HepG2 (cell line): ENCODE results near the gene MED22. TPM values are rescaled to one million over a fixed set of nuclear protein-coding genes. Genes with fewer than 3 reads are reported as not detected.

ENCODE experiments used
- ATF2 ChIP-seq: sonication (generic); formaldehyde crosslinking; IDR thresholded peaks from 2 replicates; pipeline ENCODE4 v1.4.0; 2020; ENCODE audit warnings: missing genetic modification reagents
- E2F2 ChIP-seq: sonication (generic); formaldehyde crosslinking; IDR thresholded peaks from 2 replicates; pipeline ENCODE4 v1.4.0; 2020; ENCODE audit warnings: missing genetic modification reagents, borderline replicate concordance
- ELF1 ChIP-seq: sonication (generic); formaldehyde crosslinking; IDR thresholded peaks from 2 replicates; pipeline ENCODE4 v1.4.0; 2020; ENCODE audit warnings: missing genetic modification reagents
- GLMP ChIP-seq: sonication (generic); formaldehyde crosslinking; IDR thresholded peaks from 2 replicates; pipeline ENCODE4 v1.9.0; 2021; ENCODE audit warnings: missing genetic modification reagents, mild to moderate bottlenecking, borderline replicate concordance
- HMGXB4 ChIP-seq, 2 experiments: sonication (generic) in 1 of 2; formaldehyde crosslinking in 1 of 2; IDR thresholded peaks; 2 replicates each; pipeline versions ENCODE4 v1.4.0 to v1.6.1; 2018 to 2020; ENCODE audit warnings: missing genetic modification reagents in 2 of 2, borderline replicate concordance in 1 of 2, low read depth in 1 of 2, mild to moderate bottlenecking in 1 of 2, missing biosample characterization in 1 of 2
- LBX2 ChIP-seq: sonication (generic); formaldehyde crosslinking; IDR thresholded peaks from 2 replicates; pipeline ENCODE4 v1.5.0; 2020; ENCODE audit warnings: missing genetic modification reagents, mild to moderate bottlenecking, borderline replicate concordance
- MTA3 ChIP-seq: sonication (generic); formaldehyde crosslinking; IDR thresholded peaks from 2 replicates; pipeline ENCODE4 v1.4.0; 2020; ENCODE audit warnings: missing genetic modification reagents
- MXI1 ChIP-seq: IDR thresholded peaks from 3 replicates; pipeline ENCODE4 v1.6.1; 2012; ENCODE audit warnings: low read depth, low read length, inconsistent platforms, borderline replicate concordance
- MZF1 ChIP-seq: sonication (generic); formaldehyde crosslinking; IDR thresholded peaks from 2 replicates; pipeline ENCODE4 v1.8.1; 2023; ENCODE audit warnings: mild to moderate bottlenecking, missing genetic modification reagents, borderline replicate concordance
- NFKB2 ChIP-seq: sonication (generic); formaldehyde crosslinking; IDR thresholded peaks from 2 replicates; pipeline ENCODE4 v1.4.0; 2020; ENCODE audit warnings: missing genetic modification reagents, borderline replicate concordance
- PREB ChIP-seq: sonication (generic); formaldehyde crosslinking; IDR thresholded peaks from 2 replicates; pipeline ENCODE4 v1.4.0; 2020; ENCODE audit warnings: missing genetic modification reagents
- RBM22 ChIP-seq: fragments of 200-400 bp; formaldehyde crosslinking; optimal IDR thresholded peaks from 2 replicates; pipeline ENCODE3; 2017; ENCODE audit warnings: mild to moderate bottlenecking, low read length, moderate library complexity
- SP5 ChIP-seq: IDR thresholded peaks from 2 replicates; pipeline ENCODE4 v1.6.1; 2016; ENCODE audit warnings: low read depth, borderline replicate concordance
- TCF7 ChIP-seq: sonication (generic); IDR thresholded peaks from 2 replicates; pipeline ENCODE4 v1.6.1; 2016; ENCODE audit warnings: antibody characterized with exemption, low read depth
- THAP11 ChIP-seq: IDR thresholded peaks from 2 replicates; pipeline ENCODE4 v1.6.1; 2016; ENCODE audit warnings: missing biosample characterization, missing genetic modification reagents
- ZNF431 ChIP-seq: sonication (generic); formaldehyde crosslinking; IDR thresholded peaks from 2 replicates; pipeline ENCODE4 v1.9.0; 2022; ENCODE audit warnings: missing genetic modification reagents, low read depth, mild to moderate bottlenecking, borderline replicate concordance
- ZNF737 ChIP-seq: sonication (generic); formaldehyde crosslinking; IDR thresholded peaks from 2 replicates; pipeline ENCODE4 v1.5.0; 2020; ENCODE audit warnings: missing genetic modification reagents, mild to moderate bottlenecking, borderline replicate concordance
- ZNF768 ChIP-seq: sonication (generic); formaldehyde crosslinking; IDR thresholded peaks from 2 replicates; pipeline ENCODE4 v1.4.0; 2020; ENCODE audit warnings: missing genetic modification reagents
- polyA plus RNA-seq, 8 experiments: library from polyadenylated mRNA; depleted of rRNA in 3 of 8; stranded (reverse) in 7 of 8; unstranded in 1 of 8; fragments of >200 nt; fragmentation: Illumina TruSeq in 4 of 8; extraction: Trizol in 4 of 8; gene quantifications; 2 replicates each; pipeline versions ENCODE4 v1.2.1 to v1.2.3, GENCODE V29; 2011 to 2016; ENCODE audit warnings: low read depth in 4 of 8, missing spikeins in 1 of 8, mixed read lengths in 1 of 8; ENCODE audit not compliant: insufficient read depth in 1 of 8
- total RNA-seq, 5 experiments: library from RNA; depleted of rRNA; stranded (reverse); fragments of >200 nt; fragmentation: Illumina TruSeq; extraction: Trizol; gene quantifications; 2 replicates each; pipeline ENCODE4 v1.2.3, GENCODE V29; 2016; ENCODE audit warnings: low read depth in 1 of 5
- TF ChIP-seq, protein P1 (sequence below): sonication (generic); formaldehyde crosslinking; conservative IDR thresholded peaks from 2 replicates; pipeline ENCODE4 v1.8.0; 2022; ENCODE audit warnings: low read depth, missing genetic modification reagents

MED22 gene
- total and polyA plus RNA-seq, 2 of the 13 experiments (the other 11 are each of a cell fraction or from before 2014, with no cell fraction given): 15.8 to 22.1 TPM

DNA sequence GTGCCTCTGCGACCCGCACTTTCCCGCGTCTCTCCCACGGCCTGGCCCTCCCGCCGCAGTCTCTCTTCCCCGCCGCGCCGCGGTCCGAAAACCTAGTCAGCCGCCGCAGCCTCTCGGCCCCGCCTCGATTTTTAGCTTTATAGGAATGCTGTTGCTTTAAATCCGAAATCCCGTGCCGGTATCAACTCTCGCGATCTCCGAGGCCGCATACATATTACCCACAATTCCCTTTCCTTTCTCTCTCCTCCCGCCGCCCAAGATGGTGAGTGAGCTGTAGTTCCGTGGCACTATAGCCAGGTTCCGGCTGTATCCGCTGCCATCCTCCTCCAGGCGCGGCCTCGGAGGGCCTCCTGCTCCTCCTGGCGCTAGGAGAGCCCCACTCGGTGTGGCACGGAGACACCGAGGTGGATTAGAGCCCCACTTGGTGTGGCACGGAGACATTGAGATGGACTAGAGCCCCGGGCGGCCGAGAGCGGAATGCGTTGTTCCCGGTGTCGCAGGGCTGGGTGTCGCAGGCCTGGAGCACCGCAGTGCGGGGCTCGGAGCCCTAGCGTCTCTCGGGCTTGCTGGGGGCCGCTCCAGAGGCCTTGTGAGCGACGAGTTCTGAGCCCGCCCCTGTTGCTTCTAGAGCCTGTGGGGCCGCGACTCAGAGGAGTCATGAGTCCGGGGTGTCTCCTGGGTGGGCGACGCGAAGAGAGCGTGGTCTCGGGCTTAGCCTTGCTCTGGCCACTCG is at the start of gene MED22, which contains the start of gene RPL7A (continued):
- TF ChIP-seq GLMP (CRISPR knock-in tag): no peak
- no peak for TF ChIP-seq E2F2 (CRISPR knock-in tag)
- no peak for TF ChIP-seq LBX2 (CRISPR knock-in tag)
- no peak for TF ChIP-seq TCF7
- TF ChIP-seq PREB (CRISPR knock-in tag): no peak
- TF ChIP-seq HMGXB4 (CRISPR knock-in tag; IDR thresholded peaks at IDR 0.05; ENCODE audit: borderline replicate concordance in 1 of 2, low read depth in 1 of 2): peak; percentile 82 to 87; a peak in 3 of 4 replicates
- no peak for TF ChIP-seq MZF1 (CRISPR knock-in tag)
- peak; percentile 59 for TF ChIP-seq ELF1 (CRISPR knock-in tag)
- no peak for TF ChIP-seq MTA3 (CRISPR knock-in tag)
- TF ChIP-seq, protein P1, sequence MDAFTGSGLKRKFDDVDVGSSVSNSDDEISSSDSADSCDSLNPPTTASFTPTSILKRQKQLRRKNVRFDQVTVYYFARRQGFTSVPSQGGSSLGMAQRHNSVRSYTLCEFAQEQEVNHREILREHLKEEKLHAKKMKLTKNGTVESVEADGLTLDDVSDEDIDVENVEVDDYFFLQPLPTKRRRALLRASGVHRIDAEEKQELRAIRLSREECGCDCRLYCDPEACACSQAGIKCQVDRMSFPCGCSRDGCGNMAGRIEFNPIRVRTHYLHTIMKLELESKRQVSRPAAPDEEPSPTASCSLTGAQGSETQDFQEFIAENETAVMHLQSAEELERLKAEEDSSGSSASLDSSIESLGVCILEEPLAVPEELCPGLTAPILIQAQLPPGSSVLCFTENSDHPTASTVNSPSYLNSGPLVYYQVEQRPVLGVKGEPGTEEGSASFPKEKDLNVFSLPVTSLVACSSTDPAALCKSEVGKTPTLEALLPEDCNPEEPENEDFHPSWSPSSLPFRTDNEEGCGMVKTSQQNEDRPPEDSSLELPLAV (CRISPR knock-in tag): no peak
- TF ChIP-seq ZNF737 (CRISPR knock-in tag): no peak; the same call in 1 of the 2 replicates
- TF ChIP-seq ZNF431 (CRISPR knock-in tag): peak; percentile 38
- peak; percentile 68; the same call in 1 of the 2 replicates for TF ChIP-seq NFKB2 (CRISPR knock-in tag)
- peak; percentile 65; the same call in 1 of the 2 replicates for TF ChIP-seq ZNF768 (CRISPR knock-in tag)
- peak; percentile 93 for TF ChIP-seq RBM22
- peak; percentile 67; the same call in 1 of the 3 replicates for TF ChIP-seq MXI1
- TF ChIP-seq SP5 (CRISPR knock-in tag): 0 out of 2 replicates have a peak, but pooled peaks have one; percentile 34
- TF ChIP-seq THAP11 (CRISPR knock-in tag): peak; percentile 87
- peak; percentile 65; the same call in 1 of the 2 replicates for TF ChIP-seq ATF2 (CRISPR knock-in tag)
